ENCODE data around the gene HGS. TPM values are rescaled to one million over a fixed set of nuclear protein-coding genes. Genes with fewer than 3 reads are reported as not detected.

HGS gene
- polyA plus RNA-seq, 3 donors: 19.3 to 200 (median 28.0) TPM

DNA sequence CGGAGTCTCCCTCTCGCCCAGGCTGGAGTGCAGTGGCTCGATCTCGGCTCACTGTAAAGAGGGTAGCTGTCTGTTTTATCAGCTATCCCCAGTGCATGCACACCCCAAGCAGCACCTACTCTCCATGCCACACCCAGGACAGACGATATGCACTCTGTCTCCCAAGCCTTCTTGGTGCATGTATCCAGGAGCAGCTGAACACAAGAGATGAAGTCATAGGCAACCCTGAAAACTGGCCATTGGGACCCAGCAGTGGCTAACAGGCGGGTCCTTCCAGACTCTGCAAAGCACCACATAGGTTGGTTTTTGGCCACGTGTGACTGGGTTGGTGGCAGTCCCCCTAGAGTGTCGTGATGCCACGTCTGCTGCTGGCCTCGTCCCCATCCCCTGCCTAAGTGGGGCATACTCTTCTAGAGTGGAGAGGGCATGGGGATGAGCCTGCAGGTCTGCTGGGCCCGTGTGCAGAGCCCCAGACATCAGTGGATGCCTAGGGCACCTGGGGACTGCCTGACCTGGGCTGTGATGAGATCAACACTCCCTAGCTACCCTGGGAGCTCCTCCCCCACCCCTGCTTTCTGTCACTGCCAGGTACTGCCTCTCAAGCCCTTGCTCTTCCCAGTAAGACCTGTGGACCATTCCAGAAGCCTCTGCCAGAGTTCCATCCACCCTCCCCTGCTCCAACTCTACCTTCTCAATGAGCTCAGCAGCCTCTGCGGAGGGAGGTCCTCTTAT is 36.8 kb upstream of the HGS start:
- Histone ChIP-seq H3K4me2 (replicated peaks; ENCODE audit: extremely low read depth, low read length, poor library complexity, severe bottlenecking) (no peak overlapping the region), H3K9ac (ENCODE audit: insufficient read depth, low read length, poor library complexity, severe bottlenecking) (no peak overlapping the region), H3K4me3 (replicated peaks in 1 of 3; ENCODE audit: low read depth in 2 of 3, low read length in 3 of 3) (no peak overlapping the region), H3K9me3 (replicated peaks in 1 of 2; ENCODE audit: control insufficient read depth in 1 of 2, insufficient read depth in 1 of 2, low read length in 2 of 2) (peaks cover 13 to 16% of the 10 kb centered on the region in 2 donors), H3K4me1 (ENCODE audit: control insufficient read depth in 1 of 2, insufficient read depth in 2 of 2, low read length in 2 of 2) (no peaks in the 10 kb centered on the region), H3K27ac (ENCODE audit: low read depth in 1 of 2, low read length in 2 of 2) (no peak overlapping the region), H3K36me3 (replicated peaks in 1 of 2; ENCODE audit: control insufficient read depth in 1 of 2, insufficient read depth in 2 of 2, low read length in 2 of 2) (no peaks in the 10 kb centered on the region), H2AFZ (ENCODE audit: insufficient read depth, low read depth, low read length, poor library complexity, severe bottlenecking) (no peak overlapping the region), H3K79me2 (ENCODE audit: insufficient read depth, low read length) (no peaks in the 10 kb centered on the region), H4K20me1 (ENCODE audit: insufficient read depth, low read length) (no peaks in the 10 kb centered on the region), H3K27me3 (ENCODE audit: control insufficient read depth in 2 of 2, insufficient read depth in 2 of 2, low read length in 2 of 2) (peaks cover 11 to 30% of the 10 kb centered on the region in 2 donors)
- 84% methylated on average over 10 of the region's 12 CpGs for WGBS (ENCODE audit: insufficient coverage)
- Mint-ChIP-seq H3K9me3 (peaks cover 10 to 26% (median 19%) of the 10 kb centered on the region in 7 donors), H3K36me3 (peaks cover 2 to 6% of the 10 kb centered on the region in 2 donors), H3K4me1 (no peaks in the 10 kb centered on the region), H3K27me3 (ENCODE audit: low read depth in 3 of 3) (peaks cover 30 to 41% (median 39%) of the 10 kb centered on the region in 3 donors), H3K4me3 (peak overlapping the region; percentile 14 to 63), H3K27ac (no peak overlapping the region)
- DNase-seq: no peak
- TF ChIP-seq, protein P1, sequence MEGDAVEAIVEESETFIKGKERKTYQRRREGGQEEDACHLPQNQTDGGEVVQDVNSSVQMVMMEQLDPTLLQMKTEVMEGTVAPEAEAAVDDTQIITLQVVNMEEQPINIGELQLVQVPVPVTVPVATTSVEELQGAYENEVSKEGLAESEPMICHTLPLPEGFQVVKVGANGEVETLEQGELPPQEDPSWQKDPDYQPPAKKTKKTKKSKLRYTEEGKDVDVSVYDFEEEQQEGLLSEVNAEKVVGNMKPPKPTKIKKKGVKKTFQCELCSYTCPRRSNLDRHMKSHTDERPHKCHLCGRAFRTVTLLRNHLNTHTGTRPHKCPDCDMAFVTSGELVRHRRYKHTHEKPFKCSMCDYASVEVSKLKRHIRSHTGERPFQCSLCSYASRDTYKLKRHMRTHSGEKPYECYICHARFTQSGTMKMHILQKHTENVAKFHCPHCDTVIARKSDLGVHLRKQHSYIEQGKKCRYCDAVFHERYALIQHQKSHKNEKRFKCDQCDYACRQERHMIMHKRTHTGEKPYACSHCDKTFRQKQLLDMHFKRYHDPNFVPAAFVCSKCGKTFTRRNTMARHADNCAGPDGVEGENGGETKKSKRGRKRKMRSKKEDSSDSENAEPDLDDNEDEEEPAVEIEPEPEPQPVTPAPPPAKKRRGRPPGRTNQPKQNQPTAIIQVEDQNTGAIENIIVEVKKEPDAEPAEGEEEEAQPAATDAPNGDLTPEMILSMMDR (IDR thresholded peaks at IDR 0.05): no peak
- intact Hi-C loops (cut with micrococcal nuclease): no loop called here

- H3K27me3 ChIP-seq (ENCODE audit: control insufficient read depth in 2 of 2, insufficient read depth in 2 of 2, low read length in 2 of 2): peaks cover 11 to 30% of the 10 kb centered on the region in 2 donors
- no peak overlapping the region for H2AFZ ChIP-seq (ENCODE audit: insufficient read depth, low read depth, low read length, poor library complexity, severe bottlenecking)
- Mint-ChIP-seq H3K4me3 (peak overlapping the region in 1 of 2 donors; percentile 61), H3K27me3 (ENCODE audit: low read depth in 3 of 3) (peaks cover 30 to 42% (median 39%) of the 10 kb centered on the region in 3 donors), H3K27ac (no peak overlapping the region), H3K36me3 (peaks cover 2 to 6% of the 10 kb centered on the region in 2 donors), H3K9me3 (peaks cover 10 to 26% (median 19%) of the 10 kb centered on the region in 7 donors), H3K4me1 (no peaks in the 10 kb centered on the region)
- no peak for DNase-seq
- H3K4me2 ChIP-seq (replicated peaks; ENCODE audit: extremely low read depth, low read length, poor library complexity, severe bottlenecking): no peak overlapping the region
- H3K27ac ChIP-seq (ENCODE audit: low read depth in 1 of 2, low read length in 2 of 2): no peak overlapping the region
- no peak overlapping the region for H3K4me3 ChIP-seq (replicated peaks in 1 of 3; ENCODE audit: low read depth in 2 of 3, low read length in 3 of 3)
- H3K36me3 ChIP-seq (replicated peaks in 1 of 2; ENCODE audit: control insufficient read depth in 1 of 2, insufficient read depth in 2 of 2, low read length in 2 of 2): no peaks in the 10 kb centered on the region
- intact Hi-C loops (cut with micrococcal nuclease): no loop called here
- H3K4me1 ChIP-seq (ENCODE audit: control insufficient read depth in 1 of 2, insufficient read depth in 2 of 2, low read length in 2 of 2): peaks cover 0 to 1% of the 10 kb centered on the region in 2 donors
- TF ChIP-seq, protein P1 (IDR thresholded peaks at IDR 0.05): no peak
- no peaks in the 10 kb centered on the region for H4K20me1 ChIP-seq (ENCODE audit: insufficient read depth, low read length)
- H3K9me3 ChIP-seq (replicated peaks in 1 of 2; ENCODE audit: control insufficient read depth in 1 of 2, insufficient read depth in 1 of 2, low read length in 2 of 2): peaks cover 13 to 16% of the 10 kb centered on the region in 2 donors
- WGBS (ENCODE audit: insufficient coverage): 52% methylated on average over 18 of the region's 21 CpGs
- no peaks in the 10 kb centered on the region for H3K79me2 ChIP-seq (ENCODE audit: insufficient read depth, low read length)
- H3K9ac ChIP-seq (ENCODE audit: insufficient read depth, low read length, poor library complexity, severe bottlenecking): no peak overlapping the region
Observed at GRCh38 chr17:81647640-81648012, 36.2 kb upstream of the HGS start.
